CD8-positive, alpha-beta memory T cell (primary cell): Measurements from ENCODE around the gene ZNF462. TPM values are rescaled to one million over a fixed set of nuclear protein-coding genes. Genes with fewer than 3 reads are reported as not detected.
A peak's percentile ranks its signal among the peaks of the same experiment; 100 is the strongest.

Experiments
- CTCF ChIA-PET: fragments of 350-600 bp; sonication (Branson Sonifier 250); formaldehyde crosslinking; loops from one replicate; lab custom pipeline; 2021; ENCODE audit warnings: antibody characterized with exemption; lab: Charles Lee
- POLR2A ChIA-PET: fragments of 350-600 bp; sonication (Branson Sonifier 250); formaldehyde crosslinking; loops from one replicate; lab custom pipeline; 2021; ENCODE audit warnings: antibody characterized with exemption; lab: Charles Lee
- DNase-seq, 5 donors: peaks; one replicate each; pipeline versions ENCODE4 v3.0.0 to v3.0.0-alpha.2; 2020 to 2022; ENCODE audit warnings: mixed read lengths in 1 of 5
- H3K27ac ChIP-seq: one replicate; pipeline ENCODE4 v1.7.0; 2013; ENCODE audit warnings: low read depth, mild to moderate bottlenecking, low read length, moderate library complexity
- H3K27me3 ChIP-seq: 2 replicates; pipeline ENCODE4 v1.7.0; 2013; ENCODE audit warnings: low read length, mild to moderate bottlenecking; ENCODE audit not compliant: insufficient read depth, poor library complexity, severe bottlenecking
- H3K36me3 ChIP-seq: 2 replicates; pipeline ENCODE4 v1.7.0; 2013; ENCODE audit warnings: mild to moderate bottlenecking, low read length, moderate library complexity; ENCODE audit not compliant: insufficient read depth
- H3K4me1 ChIP-seq: 2 replicates; pipeline ENCODE4 v1.7.0; 2013; ENCODE audit warnings: mild to moderate bottlenecking, low read length, moderate library complexity; ENCODE audit not compliant: insufficient read depth
- H3K4me3 ChIP-seq: 2 replicates; pipeline ENCODE4 v1.7.0; 2013; ENCODE audit warnings: mild to moderate bottlenecking, low read length
- H3K9me3 ChIP-seq: 2 replicates; pipeline ENCODE4 v1.7.0; 2013; ENCODE audit warnings: mild to moderate bottlenecking, low read length
- H3K27ac Mint-ChIP-seq, 8 donors: one replicate each; pipeline ENCODE4 v1.8.0; 2020 to 2021; ENCODE audit warnings: mixed read lengths in 8 of 8, mild to moderate bottlenecking in 6 of 8, inconsistent platforms in 3 of 8, moderate library complexity in 3 of 8
- H3K27me3 Mint-ChIP-seq, 2 donors: one replicate each; pipeline ENCODE4 v1.8.0; 2020 to 2021; ENCODE audit warnings: mixed read lengths in 2 of 2, mild to moderate bottlenecking in 1 of 2, moderate library complexity in 1 of 2
- H3K36me3 Mint-ChIP-seq, 3 donors: one replicate each; pipeline ENCODE4 v1.8.0; 2020 to 2021; ENCODE audit warnings: mixed read lengths in 3 of 3, inconsistent platforms in 1 of 3, mild to moderate bottlenecking in 1 of 3
- H3K4me1 Mint-ChIP-seq, 3 donors: one replicate each; pipeline ENCODE4 v1.8.0; 2020 to 2021; ENCODE audit warnings: mixed read lengths in 3 of 3, inconsistent platforms in 1 of 3, mild to moderate bottlenecking in 1 of 3
- H3K4me3 Mint-ChIP-seq, 7 donors: one replicate each; pipeline ENCODE4 v1.8.0; 2020 to 2021; ENCODE audit warnings: mixed read lengths in 7 of 7, mild to moderate bottlenecking in 6 of 7, moderate library complexity in 4 of 7, inconsistent platforms in 2 of 7
- H3K9me3 Mint-ChIP-seq, 5 donors: one replicate each; pipeline ENCODE4 v1.8.0; 2020 to 2022; ENCODE audit warnings: mixed read lengths in 5 of 5, mild to moderate bottlenecking in 3 of 5, moderate library complexity in 2 of 5, inconsistent platforms in 1 of 5
- polyA plus RNA-seq: library from polyadenylated mRNA; unstranded; fragments of 300-500 nt; fragmentation: Illumina TruSeq; gene quantifications from one replicate; pipeline ENCODE4 v1.2.3, GENCODE V29; 2021
- total RNA-seq, 2 experiments: library from RNA; stranded (reverse); gene quantifications; one replicate each; pipeline ENCODE4 v1.2.3, GENCODE V29; 2021

The ZNF462 gene
- total and polyA plus RNA-seq, 3 experiments from 2014 or later = 0.13 to 0.18 TPM; not detected in 1

DNA sequence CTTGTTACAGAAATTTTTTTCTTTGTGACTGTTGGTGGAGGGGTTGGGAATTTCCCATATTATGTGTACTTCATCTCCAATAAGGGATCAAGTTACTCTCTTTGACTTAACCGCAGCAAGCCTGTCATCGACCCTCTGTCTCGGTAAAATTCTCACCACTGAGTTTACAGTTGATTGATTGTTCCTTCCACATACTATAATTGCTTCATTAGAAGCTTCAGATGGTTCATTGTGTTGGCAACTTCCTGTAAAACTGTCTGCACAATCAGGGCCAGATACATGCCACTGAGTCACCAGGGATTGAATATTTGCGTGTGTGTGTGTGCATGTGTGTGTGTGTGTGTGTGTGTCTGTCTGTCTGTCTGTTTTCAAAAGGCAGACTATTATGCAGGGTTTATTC lies 176.6 kb downstream of the ZNF462 start:
- Histone ChIP-seq H3K9me3 (no peaks in the 10 kb centered on the region), H3K27ac (no peak overlapping the region), H3K27me3 (no peaks in the 10 kb centered on the region), H3K36me3 (no peaks in the 10 kb centered on the region), H3K4me1 (no peaks in the 10 kb centered on the region), H3K4me3 (no peak overlapping the region)
- DNase-seq = no peak
- H3K27ac Mint-ChIP-seq = no peak overlapping the region
- no peaks in the 10 kb centered on the region for H3K4me1 Mint-ChIP-seq
- H3K36me3 Mint-ChIP-seq = no peaks in the 10 kb centered on the region
- ChIA-PET CTCF (no interaction called here), POLR2A (no interaction called here)
- peaks cover 1 to 8% of the 10 kb centered on the region in 2 donors for H3K27me3 Mint-ChIP-seq
- H3K9me3 Mint-ChIP-seq = peaks cover 0 to 3% (median 0%) of the 10 kb centered on the region in 5 donors
- no peak overlapping the region for H3K4me3 Mint-ChIP-seq

GRCh38 chr9:107042606-107043005 lies 179.6 kb downstream of the ZNF462 start:
- POLR2A ChIA-PET = no interaction called here
- CTCF ChIA-PET = no interaction called here
- Histone ChIP-seq H3K4me3 (no peak overlapping the region), H3K27me3 (no peaks in the 10 kb centered on the region), H3K36me3 (no peaks in the 10 kb centered on the region), H3K4me1 (no peaks in the 10 kb centered on the region), H3K27ac (no peak overlapping the region), H3K9me3 (no peaks in the 10 kb centered on the region)
- Mint-ChIP-seq H3K9me3 (peaks cover 0 to 3% (median 0%) of the 10 kb centered on the region in 5 donors), H3K27me3 (peaks cover 0 to 8% of the 10 kb centered on the region in 2 donors), H3K4me3 (no peak overlapping the region), H3K27ac (no peak overlapping the region), H3K36me3 (no peaks in the 10 kb centered on the region), H3K4me1 (no peaks in the 10 kb centered on the region)
- DNase-seq = no peak

GRCh38 chr9:107043886-107044285 lies 180.9 kb downstream of the ZNF462 start:
- CTCF ChIA-PET = no interaction called here
- no peaks in the 10 kb centered on the region for H3K4me1 Mint-ChIP-seq
- no peaks in the 10 kb centered on the region for H3K36me3 Mint-ChIP-seq
- no peak for DNase-seq
- POLR2A ChIA-PET = no interaction called here
- H3K27ac ChIP-seq = no peak overlapping the region
- H3K4me3 Mint-ChIP-seq = no peak overlapping the region
- no peaks in the 10 kb centered on the region for H3K4me1 ChIP-seq
- no peaks in the 10 kb centered on the region for H3K27me3 ChIP-seq
- H3K9me3 ChIP-seq = no peaks in the 10 kb centered on the region
- peaks cover 0 to 4% of the 10 kb centered on the region in 2 donors for H3K27me3 Mint-ChIP-seq
- H3K9me3 Mint-ChIP-seq = peaks cover 0 to 3% (median 1%) of the 10 kb centered on the region in 5 donors
- no peak overlapping the region for H3K4me3 ChIP-seq
- H3K36me3 ChIP-seq = no peaks in the 10 kb centered on the region
- peak overlapping the region in 1 of 8 donors; percentile 79 for H3K27ac Mint-ChIP-seq

DNA sequence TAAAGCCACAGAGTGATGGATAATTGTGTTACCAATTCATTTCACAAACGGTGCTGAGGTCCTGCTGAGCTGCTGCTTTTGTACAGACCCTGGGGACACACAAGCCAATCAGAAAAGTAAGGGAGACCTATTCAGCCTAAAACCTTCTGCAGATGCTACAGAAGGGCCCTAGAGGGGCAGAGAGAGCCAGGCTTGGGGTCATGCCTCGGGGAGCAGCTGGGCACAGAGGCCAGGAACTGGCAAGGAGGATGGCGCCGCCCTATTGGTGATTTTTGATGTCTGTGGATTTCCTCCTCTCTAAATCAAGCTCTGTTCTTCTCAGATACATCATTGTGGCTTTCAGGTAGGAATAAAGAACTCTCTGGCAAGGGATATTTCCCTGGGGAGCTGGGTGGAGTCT lies 181.9 kb downstream of the ZNF462 start:
- DNase-seq = no peak
- H3K9me3 Mint-ChIP-seq = peaks cover 0 to 3% (median 1%) of the 10 kb centered on the region in 5 donors
- POLR2A ChIA-PET = no interaction called here
- Histone ChIP-seq H3K27me3 (no peaks in the 10 kb centered on the region), H3K27ac (no peak overlapping the region), H3K4me3 (no peak overlapping the region), H3K4me1 (no peaks in the 10 kb centered on the region), H3K9me3 (no peaks in the 10 kb centered on the region), H3K36me3 (no peaks in the 10 kb centered on the region)
- no peak overlapping the region for H3K27ac Mint-ChIP-seq
- H3K27me3 Mint-ChIP-seq = peaks cover 0 to 4% of the 10 kb centered on the region in 2 donors
- H3K36me3 Mint-ChIP-seq = no peaks in the 10 kb centered on the region
- no peak overlapping the region for H3K4me3 Mint-ChIP-seq
- no peaks in the 10 kb centered on the region for H3K4me1 Mint-ChIP-seq
- CTCF ChIA-PET = no interaction called here

- Histone ChIP-seq H3K27me3 (no peaks in the 10 kb centered on the region), H3K4me1 (no peaks in the 10 kb centered on the region), H3K4me3 (no peak overlapping the region), H3K27ac (no peak overlapping the region), H3K36me3 (no peaks in the 10 kb centered on the region), H3K9me3 (no peaks in the 10 kb centered on the region)
- DNase-seq = no peak
- Mint-ChIP-seq H3K4me1 (no peaks in the 10 kb centered on the region), H3K27ac (no peak overlapping the region), H3K27me3 (peaks cover 0 to 2% of the 10 kb centered on the region in 2 donors), H3K4me3 (no peak overlapping the region), H3K36me3 (no peaks in the 10 kb centered on the region), H3K9me3 (peaks cover 0 to 2% (median 0%) of the 10 kb centered on the region in 5 donors)
- ChIA-PET CTCF (no interaction called here), POLR2A (no interaction called here)
Measured at GRCh38 chr9:107046692-107047091, 183.7 kb downstream of the ZNF462 start.

GRCh38 chr9:107049046-107049802 lies 186.3 kb downstream of the ZNF462 start:
- Mint-ChIP-seq H3K4me3 (no peak overlapping the region), H3K9me3 (peaks cover 0 to 2% (median 0%) of the 10 kb centered on the region in 5 donors), H3K36me3 (no peaks in the 10 kb centered on the region), H3K27ac (no peak overlapping the region), H3K4me1 (no peaks in the 10 kb centered on the region), H3K27me3 (no peaks in the 10 kb centered on the region)
- CTCF ChIA-PET = no interaction called here
- Histone ChIP-seq H3K27me3 (no peaks in the 10 kb centered on the region), H3K4me1 (no peaks in the 10 kb centered on the region), H3K9me3 (no peaks in the 10 kb centered on the region), H3K4me3 (no peak overlapping the region), H3K27ac (no peak overlapping the region), H3K36me3 (no peaks in the 10 kb centered on the region)
- no peak for DNase-seq
- POLR2A ChIA-PET = no interaction called here

- H3K9me3 Mint-ChIP-seq = peaks cover 0 to 2% (median 0%) of the 10 kb centered on the region in 5 donors
- H3K4me3 Mint-ChIP-seq = no peak overlapping the region
- no peaks in the 10 kb centered on the region for H3K27me3 ChIP-seq
- H3K4me3 ChIP-seq = no peak overlapping the region
- CTCF ChIA-PET = no interaction called here
- no peaks in the 10 kb centered on the region for H3K4me1 Mint-ChIP-seq
- no peak for DNase-seq
- no peaks in the 10 kb centered on the region for H3K36me3 Mint-ChIP-seq
- H3K27ac Mint-ChIP-seq = no peak overlapping the region
- H3K27ac ChIP-seq = no peak overlapping the region
- H3K36me3 ChIP-seq = no peaks in the 10 kb centered on the region
- POLR2A ChIA-PET = no interaction called here
- H3K27me3 Mint-ChIP-seq = no peaks in the 10 kb centered on the region
- no peaks in the 10 kb centered on the region for H3K9me3 ChIP-seq
- H3K4me1 ChIP-seq = no peaks in the 10 kb centered on the region
Measured at GRCh38 chr9:107049803-107050184, 186.8 kb downstream of the ZNF462 start.

GRCh38 chr9:107051392-107051791 lies 188.4 kb downstream of the ZNF462 start:
- H3K27me3 Mint-ChIP-seq = no peaks in the 10 kb centered on the region
- ChIA-PET CTCF (no interaction called here), POLR2A (no interaction called here)
- H3K36me3 ChIP-seq = no peaks in the 10 kb centered on the region
- H3K9me3 Mint-ChIP-seq = peaks cover 0 to 2% (median 0%) of the 10 kb centered on the region in 5 donors
- no peaks in the 10 kb centered on the region for H3K9me3 ChIP-seq
- H3K4me1 Mint-ChIP-seq = no peaks in the 10 kb centered on the region
- DNase-seq = no peak
- no peaks in the 10 kb centered on the region for H3K4me1 ChIP-seq
- no peak overlapping the region for H3K4me3 ChIP-seq
- no peaks in the 10 kb centered on the region for H3K27me3 ChIP-seq
- H3K27ac Mint-ChIP-seq = no peak overlapping the region
- no peak overlapping the region for H3K4me3 Mint-ChIP-seq
- no peaks in the 10 kb centered on the region for H3K36me3 Mint-ChIP-seq
- no peak overlapping the region for H3K27ac ChIP-seq
